Peyer's patch (tissue), 4 donors: ENCODE measurements around the gene UBR3.

Experiments used
- POLR2A ChIP-seq, 2 donors: fragments of 450-650 bp; IDR thresholded peaks; one replicate each; pipeline ENCODE4 v1.5.1; 2017; ENCODE audit warnings: antibody characterized with exemption in 2 of 2, mild to moderate bottlenecking in 2 of 2, moderate library complexity in 2 of 2
- TF ChIP-seq, protein P1 (sequence below), 6 experiments: fragments of 450-650 bp in 4 of 6; fragments of 200-600 bp in 2 of 6; sonication (generic) in 1 of 6; IDR thresholded peaks; one replicate each; pipeline ENCODE4 v1.5.1; 2017 to 2019; ENCODE audit warnings: antibody characterized with exemption in 6 of 6, mild to moderate bottlenecking in 3 of 6, moderate library complexity in 1 of 6

DNA sequence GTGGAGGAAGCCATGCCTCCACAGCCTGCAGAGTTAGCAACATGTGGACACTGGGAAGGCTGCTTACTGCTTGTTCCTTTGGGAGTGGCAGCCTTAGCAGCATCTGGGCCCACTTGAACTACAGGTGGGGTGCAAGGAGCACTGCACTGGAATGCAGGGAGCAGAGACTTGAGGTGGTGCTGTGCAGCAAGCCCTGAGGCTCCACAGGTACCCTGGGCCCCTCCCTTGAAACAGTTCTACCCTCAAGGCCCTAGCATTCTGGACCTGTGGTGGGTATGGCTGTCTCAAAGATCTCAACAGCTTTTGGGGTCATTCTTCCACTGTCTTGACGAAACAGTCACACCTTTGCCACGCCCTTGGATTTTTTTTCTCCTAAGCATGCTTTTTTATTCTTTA is 13.5 kb downstream of the UBR3 start:
- TF ChIP-seq, protein P1, sequence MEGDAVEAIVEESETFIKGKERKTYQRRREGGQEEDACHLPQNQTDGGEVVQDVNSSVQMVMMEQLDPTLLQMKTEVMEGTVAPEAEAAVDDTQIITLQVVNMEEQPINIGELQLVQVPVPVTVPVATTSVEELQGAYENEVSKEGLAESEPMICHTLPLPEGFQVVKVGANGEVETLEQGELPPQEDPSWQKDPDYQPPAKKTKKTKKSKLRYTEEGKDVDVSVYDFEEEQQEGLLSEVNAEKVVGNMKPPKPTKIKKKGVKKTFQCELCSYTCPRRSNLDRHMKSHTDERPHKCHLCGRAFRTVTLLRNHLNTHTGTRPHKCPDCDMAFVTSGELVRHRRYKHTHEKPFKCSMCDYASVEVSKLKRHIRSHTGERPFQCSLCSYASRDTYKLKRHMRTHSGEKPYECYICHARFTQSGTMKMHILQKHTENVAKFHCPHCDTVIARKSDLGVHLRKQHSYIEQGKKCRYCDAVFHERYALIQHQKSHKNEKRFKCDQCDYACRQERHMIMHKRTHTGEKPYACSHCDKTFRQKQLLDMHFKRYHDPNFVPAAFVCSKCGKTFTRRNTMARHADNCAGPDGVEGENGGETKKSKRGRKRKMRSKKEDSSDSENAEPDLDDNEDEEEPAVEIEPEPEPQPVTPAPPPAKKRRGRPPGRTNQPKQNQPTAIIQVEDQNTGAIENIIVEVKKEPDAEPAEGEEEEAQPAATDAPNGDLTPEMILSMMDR (IDR thresholded peaks at IDR 0.05) = no peak
- no peak for TF ChIP-seq POLR2A (IDR thresholded peaks at IDR 0.05)
